Measurements from ENCODE around the gene MKNK2.
A peak's percentile ranks its signal among the peaks of the same experiment; 100 is the strongest.
"Not testable (repeated sequence)": the region's sequence is repeated elsewhere in the genome, so short reads cannot be mapped to it uniquely, and the experiment has no call there.

MKNK2 gene

GRCh38 chr19:2089727-2090053 lies 38.6 kb upstream of the MKNK2 start:
- H3K4me2 ChIP-seq = peak overlapping the region; percentile 39; the same call in 1 of the 2 replicates

GRCh38 chr19:2089001-2089711 lies 38.1 kb upstream of the MKNK2 start:
- H3K4me2 ChIP-seq = no peak overlapping the region
- peaks cover 44% of the 10 kb centered on the region for H3K4me1 ChIP-seq (ENCODE audit: low read depth, poor library complexity, severe bottlenecking)
- H3K27ac ChIP-seq = peak overlapping the region; percentile 21; the same call in 1 of the 2 replicates
- TF ChIP-seq, protein P1, sequence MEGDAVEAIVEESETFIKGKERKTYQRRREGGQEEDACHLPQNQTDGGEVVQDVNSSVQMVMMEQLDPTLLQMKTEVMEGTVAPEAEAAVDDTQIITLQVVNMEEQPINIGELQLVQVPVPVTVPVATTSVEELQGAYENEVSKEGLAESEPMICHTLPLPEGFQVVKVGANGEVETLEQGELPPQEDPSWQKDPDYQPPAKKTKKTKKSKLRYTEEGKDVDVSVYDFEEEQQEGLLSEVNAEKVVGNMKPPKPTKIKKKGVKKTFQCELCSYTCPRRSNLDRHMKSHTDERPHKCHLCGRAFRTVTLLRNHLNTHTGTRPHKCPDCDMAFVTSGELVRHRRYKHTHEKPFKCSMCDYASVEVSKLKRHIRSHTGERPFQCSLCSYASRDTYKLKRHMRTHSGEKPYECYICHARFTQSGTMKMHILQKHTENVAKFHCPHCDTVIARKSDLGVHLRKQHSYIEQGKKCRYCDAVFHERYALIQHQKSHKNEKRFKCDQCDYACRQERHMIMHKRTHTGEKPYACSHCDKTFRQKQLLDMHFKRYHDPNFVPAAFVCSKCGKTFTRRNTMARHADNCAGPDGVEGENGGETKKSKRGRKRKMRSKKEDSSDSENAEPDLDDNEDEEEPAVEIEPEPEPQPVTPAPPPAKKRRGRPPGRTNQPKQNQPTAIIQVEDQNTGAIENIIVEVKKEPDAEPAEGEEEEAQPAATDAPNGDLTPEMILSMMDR (conservative IDR thresholded peaks at IDR 0.05; ENCODE audit: low read depth, low read length) = no peak
- H3K27me3 ChIP-seq (ENCODE audit: insufficient read depth, low read depth) = no peaks in the 10 kb centered on the region
- no peaks in the 10 kb centered on the region for H3K36me3 ChIP-seq (ENCODE audit: insufficient read depth)
- H3K79me2 ChIP-seq (ENCODE audit: insufficient read depth, low read depth) = peaks cover 6% of the 10 kb centered on the region; the same call in 1 of the 2 replicates
- H3K9ac ChIP-seq = no peak overlapping the region
- no peak overlapping the region for H3K4me3 ChIP-seq (IDR thresholded peaks at IDR 0.05; ENCODE audit: insufficient read depth, low read depth, low read length)
- no peaks in the 10 kb centered on the region for H4K20me1 ChIP-seq (ENCODE audit: insufficient read depth)
- H2AFZ ChIP-seq (ENCODE audit: low read depth) = no peak overlapping the region

More at GRCh38 chr19:2089727-2090053, 38.6 kb upstream of the MKNK2 start:
- H3K4me1 ChIP-seq (ENCODE audit: low read depth, poor library complexity, severe bottlenecking) = peaks cover 41% of the 10 kb centered on the region
- H2AFZ ChIP-seq (ENCODE audit: low read depth) = no peak overlapping the region
- no peaks in the 10 kb centered on the region for H3K27me3 ChIP-seq (ENCODE audit: insufficient read depth, low read depth)
- TF ChIP-seq, protein P1 (conservative IDR thresholded peaks at IDR 0.05; ENCODE audit: low read depth, low read length) = no peak
- H4K20me1 ChIP-seq (ENCODE audit: insufficient read depth) = no peaks in the 10 kb centered on the region
- peaks cover 6% of the 10 kb centered on the region for H3K79me2 ChIP-seq (ENCODE audit: insufficient read depth, low read depth)
- peak overlapping the region; percentile 21; the same call in 1 of the 2 replicates for H3K27ac ChIP-seq
- no peak overlapping the region for H3K9ac ChIP-seq
- H3K36me3 ChIP-seq (ENCODE audit: insufficient read depth) = no peaks in the 10 kb centered on the region
- no peak overlapping the region for H3K4me3 ChIP-seq (IDR thresholded peaks at IDR 0.05; ENCODE audit: insufficient read depth, low read depth, low read length)

DNA sequence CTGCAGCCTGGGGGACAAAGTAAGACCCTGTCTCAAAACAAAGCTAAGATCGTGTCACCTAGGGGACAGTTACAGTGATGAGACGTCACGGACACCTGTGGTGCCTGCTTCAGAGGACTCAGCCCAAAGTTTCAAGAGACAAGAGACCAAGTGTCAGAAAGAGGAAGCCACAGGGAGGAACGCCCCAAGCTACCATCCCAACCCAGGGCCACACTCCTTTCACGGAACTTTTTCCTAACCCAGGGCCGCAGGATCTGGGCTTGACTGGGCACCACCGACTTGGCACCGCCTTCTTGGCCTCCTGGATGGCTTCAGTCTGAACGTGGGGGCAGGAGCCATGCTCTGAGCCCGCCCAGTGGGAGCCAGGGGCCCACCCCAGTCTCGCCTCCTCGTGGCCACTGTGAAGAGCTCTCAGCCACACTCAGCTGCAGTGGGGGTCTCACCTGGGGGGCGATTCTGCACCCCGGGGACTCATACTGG lies 36.6 kb upstream of the MKNK2 start:
- H3K36me3 ChIP-seq (ENCODE audit: insufficient read depth) = no peaks in the 10 kb centered on the region
- no peak overlapping the region for H3K27ac ChIP-seq
- TF ChIP-seq, protein P1 (conservative IDR thresholded peaks at IDR 0.05; ENCODE audit: low read depth, low read length) = no peak
- H3K27me3 ChIP-seq (ENCODE audit: insufficient read depth, low read depth) = no peaks in the 10 kb centered on the region
- no peaks in the 10 kb centered on the region for H4K20me1 ChIP-seq (ENCODE audit: insufficient read depth)
- H3K9ac ChIP-seq = no peak overlapping the region
- H3K4me3 ChIP-seq (IDR thresholded peaks at IDR 0.05; ENCODE audit: insufficient read depth, low read depth, low read length) = no peak overlapping the region
- peaks cover 54% of the 10 kb centered on the region for H3K4me1 ChIP-seq (ENCODE audit: low read depth, poor library complexity, severe bottlenecking)
- H3K79me2 ChIP-seq (ENCODE audit: insufficient read depth, low read depth) = peaks cover 13% of the 10 kb centered on the region; the same call in 1 of the 2 replicates
- no peak overlapping the region for H2AFZ ChIP-seq (ENCODE audit: low read depth)
- no peak overlapping the region for H3K4me2 ChIP-seq

GRCh38 chr19:2086695-2087620 lies 35.9 kb upstream of the MKNK2 start:
- not testable (repeated sequence) for H3K4me3 ChIP-seq (IDR thresholded peaks at IDR 0.05; ENCODE audit: insufficient read depth, low read depth, low read length); H4K20me1 ChIP-seq (ENCODE audit: insufficient read depth); H3K27ac ChIP-seq; H3K4me2 ChIP-seq; H3K36me3 ChIP-seq (ENCODE audit: insufficient read depth); H3K9ac ChIP-seq; H3K27me3 ChIP-seq (ENCODE audit: insufficient read depth, low read depth); H2AFZ ChIP-seq (ENCODE audit: low read depth)
- Histone ChIP-seq H3K79me2 (ENCODE audit: insufficient read depth, low read depth) (peaks cover 17% of the 10 kb centered on the region; the same call in 1 of the 2 replicates), H3K4me1 (ENCODE audit: low read depth, poor library complexity, severe bottlenecking) (peaks cover 54% of the 10 kb centered on the region)

Data from KMS-11 (cell line).